Endodermal cell (in vitro differentiated cells): ENCODE results near the gene TM2D3. TPM values are rescaled to one million over a fixed set of nuclear protein-coding genes. Genes with fewer than 3 reads are reported as not detected.

Experiments used
- DNase-seq: peaks from one replicate; pipeline ENCODE4 v3.0.0-alpha.2; 2017
- H3K27ac ChIP-seq: 2 replicates; pipeline ENCODE4 v1.5.1; 2013; ENCODE audit warnings: mild to moderate bottlenecking, low read depth, low read length, moderate library complexity
- H3K27me3 ChIP-seq: 2 replicates; pipeline ENCODE4 v1.6.1; 2013; ENCODE audit warnings: mild to moderate bottlenecking, low read length, moderate library complexity; ENCODE audit not compliant: insufficient read depth, control insufficient read depth, poor library complexity, severe bottlenecking
- H3K36me3 ChIP-seq: 2 replicates; pipeline ENCODE4 v1.7.0; 2013; ENCODE audit warnings: mild to moderate bottlenecking, low read length, moderate library complexity; ENCODE audit not compliant: control insufficient read depth, insufficient read depth
- H3K4me1 ChIP-seq: one replicate; pipeline ENCODE4 v1.7.0; 2013; ENCODE audit warnings: low read length; ENCODE audit not compliant: control insufficient read depth, insufficient read depth
- H3K4me3 ChIP-seq: 2 replicates; pipeline ENCODE4 v1.5.1; 2013; ENCODE audit warnings: mild to moderate bottlenecking, low read length, moderate library complexity
- H3K9ac ChIP-seq: 2 replicates; pipeline ENCODE4 v1.6.1; 2013; ENCODE audit warnings: mild to moderate bottlenecking, low read length, moderate library complexity; ENCODE audit not compliant: poor library complexity, severe bottlenecking; ENCODE audit errors: extremely low read depth
- H3K9me3 ChIP-seq: 2 replicates; pipeline ENCODE4 v1.6.1; 2013; ENCODE audit warnings: mild to moderate bottlenecking, low read length, moderate library complexity; ENCODE audit not compliant: control insufficient read depth
- H3K27ac Mint-ChIP-seq: 2 replicates; pipeline ENCODE4 v1.8.0; 2020; ENCODE audit warnings: mixed read lengths
- H3K27me3 Mint-ChIP-seq: 2 replicates; pipeline ENCODE4 v1.8.0; 2021; ENCODE audit warnings: mild to moderate bottlenecking, mixed read lengths; ENCODE audit not compliant: insufficient read depth
- H3K36me3 Mint-ChIP-seq: 2 replicates; pipeline ENCODE4 v1.8.0; 2020; ENCODE audit warnings: low read depth, mixed read lengths
- H3K4me1 Mint-ChIP-seq: 2 replicates; pipeline ENCODE4 v1.8.0; 2020; ENCODE audit warnings: mixed read lengths
- H3K4me3 Mint-ChIP-seq: 2 replicates; pipeline ENCODE4 v1.8.0; 2020; ENCODE audit warnings: mild to moderate bottlenecking, moderate library complexity, mixed read lengths
- H3K9me3 Mint-ChIP-seq: 2 replicates; pipeline ENCODE4 v1.8.0; 2020; ENCODE audit warnings: mild to moderate bottlenecking, mixed read lengths
- WGBS, 2 experiments: methylation state at CpG; one replicate each; pipeline versions ENCODE4 v1.1.5 to v1.1.7; 2013; ENCODE audit warnings: missing lambda C conversion rate in 2 of 2, mixed read lengths in 1 of 2; ENCODE audit not compliant: insufficient coverage in 1 of 2, insufficient read length in 1 of 2; 5-methylcytosine and 5-hydroxymethylcytosine counted together
- total RNA-seq, 2 donors: library from RNA; stranded (reverse); fragmentation: NEBNext Ultra II Directional in 1 of 2; extraction: Animal tissue kit (Norgen Biotek cat#: 25700) in 1 of 2; gene quantifications; 2 replicates in 1 of 2; 3 replicates in 1 of 2; pipeline ENCODE4 v1.2.1, GENCODE V29; 2021
- TF ChIP-seq, protein P1 (sequence below): fragments of 200-600 bp; sonication (generic); conservative IDR thresholded peaks from 2 replicates; pipeline ENCODE4 v1.5.0; 2021; ENCODE audit warnings: antibody characterized with exemption, mild to moderate bottlenecking

Gene TM2D3
- total RNA-seq, 2 donors from 2014 or later, result 33.4 to 34.0 TPM

GRCh38 chr15:101662203-101662602 lies 10.0 kb upstream of the TM2D3 start:
- no peaks in the 10 kb centered on the region for H3K4me1 Mint-ChIP-seq
- no peak overlapping the region for H3K4me3 ChIP-seq
- TF ChIP-seq, protein P1, sequence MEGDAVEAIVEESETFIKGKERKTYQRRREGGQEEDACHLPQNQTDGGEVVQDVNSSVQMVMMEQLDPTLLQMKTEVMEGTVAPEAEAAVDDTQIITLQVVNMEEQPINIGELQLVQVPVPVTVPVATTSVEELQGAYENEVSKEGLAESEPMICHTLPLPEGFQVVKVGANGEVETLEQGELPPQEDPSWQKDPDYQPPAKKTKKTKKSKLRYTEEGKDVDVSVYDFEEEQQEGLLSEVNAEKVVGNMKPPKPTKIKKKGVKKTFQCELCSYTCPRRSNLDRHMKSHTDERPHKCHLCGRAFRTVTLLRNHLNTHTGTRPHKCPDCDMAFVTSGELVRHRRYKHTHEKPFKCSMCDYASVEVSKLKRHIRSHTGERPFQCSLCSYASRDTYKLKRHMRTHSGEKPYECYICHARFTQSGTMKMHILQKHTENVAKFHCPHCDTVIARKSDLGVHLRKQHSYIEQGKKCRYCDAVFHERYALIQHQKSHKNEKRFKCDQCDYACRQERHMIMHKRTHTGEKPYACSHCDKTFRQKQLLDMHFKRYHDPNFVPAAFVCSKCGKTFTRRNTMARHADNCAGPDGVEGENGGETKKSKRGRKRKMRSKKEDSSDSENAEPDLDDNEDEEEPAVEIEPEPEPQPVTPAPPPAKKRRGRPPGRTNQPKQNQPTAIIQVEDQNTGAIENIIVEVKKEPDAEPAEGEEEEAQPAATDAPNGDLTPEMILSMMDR, result no peak
- H3K36me3 Mint-ChIP-seq, result peaks cover 10% of the 10 kb centered on the region
- peaks cover 4% of the 10 kb centered on the region for H3K9me3 Mint-ChIP-seq
- no peaks in the 10 kb centered on the region for H3K27me3 ChIP-seq
- no peaks in the 10 kb centered on the region for H3K36me3 ChIP-seq
- no peak overlapping the region for H3K4me3 Mint-ChIP-seq
- no peaks in the 10 kb centered on the region for H3K27me3 Mint-ChIP-seq
- H3K27ac ChIP-seq, result no peak overlapping the region
- H3K9ac ChIP-seq, result no peak overlapping the region
- no peaks in the 10 kb centered on the region for H3K4me1 ChIP-seq
- H3K9me3 ChIP-seq, result peaks cover 7% of the 10 kb centered on the region
- no peak overlapping the region for H3K27ac Mint-ChIP-seq
- no peak for DNase-seq
- 92% methylated on average over 1 of the region's 1 CpG; no CpG with 5 or more reads in 1 of the 2 experiments for WGBS, 2 experiments

DNA sequence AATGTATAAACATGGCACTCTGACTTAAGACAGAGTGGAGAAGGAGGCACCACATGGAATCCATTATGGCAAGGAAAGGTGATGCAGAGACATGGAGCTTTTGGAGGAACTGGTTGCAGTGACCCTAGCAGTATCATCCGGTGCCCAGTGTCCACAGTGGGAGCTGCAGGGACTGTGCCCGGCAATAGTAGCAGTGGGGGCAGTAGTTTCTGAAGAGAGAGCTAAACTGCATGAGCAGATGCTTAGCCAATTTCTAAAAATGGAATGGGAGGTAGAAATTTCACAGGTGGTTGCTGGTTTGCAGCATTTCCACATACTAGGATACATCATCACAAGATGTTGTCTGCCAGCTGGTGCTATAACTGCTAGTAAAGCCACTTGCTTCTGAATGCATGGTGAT lies 7.8 kb upstream of the TM2D3 start:
- no peaks in the 10 kb centered on the region for H3K9me3 ChIP-seq
- H3K4me3 Mint-ChIP-seq, result no peak overlapping the region
- H3K4me3 ChIP-seq, result no peak overlapping the region
- 96 to 100% methylated on average over 2 of the region's 2 CpGs for WGBS, 2 experiments
- H3K4me1 Mint-ChIP-seq, result no peaks in the 10 kb centered on the region
- peaks cover 13% of the 10 kb centered on the region for H3K36me3 Mint-ChIP-seq
- no peaks in the 10 kb centered on the region for H3K4me1 ChIP-seq
- TF ChIP-seq, protein P1, result no peak
- H3K27ac ChIP-seq, result no peak overlapping the region
- H3K9ac ChIP-seq, result no peak overlapping the region
- no peak for DNase-seq
- no peaks in the 10 kb centered on the region for H3K36me3 ChIP-seq
- H3K27me3 Mint-ChIP-seq, result no peaks in the 10 kb centered on the region
- no peak overlapping the region for H3K27ac Mint-ChIP-seq
- H3K27me3 ChIP-seq, result no peaks in the 10 kb centered on the region
- H3K9me3 Mint-ChIP-seq, result no peaks in the 10 kb centered on the region

- Mint-ChIP-seq H3K36me3 (peaks cover 13% of the 10 kb centered on the region), H3K4me3 (no peak overlapping the region), H3K27me3 (no peaks in the 10 kb centered on the region), H3K4me1 (no peaks in the 10 kb centered on the region), H3K9me3 (no peaks in the 10 kb centered on the region), H3K27ac (no peak overlapping the region)
- H3K4me1 ChIP-seq, result no peaks in the 10 kb centered on the region
- no peaks in the 10 kb centered on the region for H3K27me3 ChIP-seq
- DNase-seq, result no peak
- TF ChIP-seq, protein P1, result no peak
- no peak overlapping the region for H3K27ac ChIP-seq
- no peaks in the 10 kb centered on the region for H3K36me3 ChIP-seq
- H3K4me3 ChIP-seq, result no peak overlapping the region
- no peak overlapping the region for H3K9ac ChIP-seq
- WGBS, 2 experiments, result 93 to 97% methylated on average over 5 to 8 of the region's 9 CpGs
- H3K9me3 ChIP-seq, result no peaks in the 10 kb centered on the region
Observed at GRCh38 chr15:101657968-101658784, 6.0 kb upstream of the TM2D3 start.
